Peyer's patch (tissue), 4 donors: ENCODE measurements around the gene CARTPT.

Experiments
- CTCF ChIP-seq, 6 experiments: fragments of 450-650 bp in 4 of 6; fragments of 200-600 bp in 2 of 6; sonication (generic) in 1 of 6; IDR thresholded peaks; one replicate each; pipeline ENCODE4 v1.5.1; 2017 to 2019; ENCODE audit warnings: antibody characterized with exemption in 6 of 6, mild to moderate bottlenecking in 3 of 6, moderate library complexity in 1 of 6
- POLR2A ChIP-seq, 2 donors: fragments of 450-650 bp; IDR thresholded peaks; one replicate each; pipeline ENCODE4 v1.5.1; 2017; ENCODE audit warnings: antibody characterized with exemption in 2 of 2, mild to moderate bottlenecking in 2 of 2, moderate library complexity in 2 of 2

DNA sequence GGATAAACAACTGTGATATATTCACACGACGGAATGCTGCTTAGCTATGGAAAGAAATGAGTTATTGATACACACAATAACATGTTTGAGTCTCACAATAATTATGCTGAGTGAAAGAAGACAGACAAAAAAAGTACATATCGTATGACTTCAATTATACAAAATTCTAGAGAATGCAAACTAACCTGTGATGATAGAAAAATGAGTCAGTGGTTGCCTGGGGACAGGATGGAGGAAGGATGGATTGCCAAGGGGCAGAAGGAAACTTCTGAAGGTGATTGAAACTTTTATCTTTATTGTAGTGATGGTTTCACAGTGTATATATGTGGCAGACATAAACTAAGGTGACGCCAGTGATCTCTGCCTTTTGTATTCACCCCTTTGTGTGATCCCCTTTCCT, 7.5 kb upstream of the CARTPT start:
- TF ChIP-seq CTCF (IDR thresholded peaks at IDR 0.05) (no peak), POLR2A (IDR thresholded peaks at IDR 0.05) (no peak)
